GM12878 (cell line): ENCODE measurements around the gene CAV1. TPM values are rescaled to one million over a fixed set of nuclear protein-coding genes. Genes with fewer than 3 reads are reported as not detected.
A peak's percentile ranks its signal among the peaks of the same experiment; 100 is the strongest.

Experiments
- ATF2 ChIP-seq: IDR thresholded peaks from 2 replicates; pipeline ENCODE4 v1.6.1; 2012; ENCODE audit warnings: low read length, inconsistent platforms
- ATF7 ChIP-seq: fragments of 450-650 bp; IDR thresholded peaks from 2 replicates; pipeline ENCODE4 v1.6.1; 2016; ENCODE audit warnings: low read depth, mild to moderate bottlenecking
- BCLAF1 ChIP-seq: fragments of 450-650 bp; IDR thresholded peaks from 2 replicates; pipeline ENCODE4 v1.6.1; 2017; ENCODE audit warnings: antibody characterized with exemption, mild to moderate bottlenecking, moderate library complexity
- E4F1 ChIP-seq: fragments of 450-650 bp; IDR thresholded peaks from 2 replicates; pipeline ENCODE4 v1.6.1; 2018; ENCODE audit warnings: borderline replicate concordance, mild to moderate bottlenecking; ENCODE audit not compliant: partially characterized antibody
- EED ChIP-seq: sonication (generic); IDR thresholded peaks from 2 replicates; pipeline ENCODE4 v1.6.1; 2016; ENCODE audit warnings: antibody characterized with exemption, low read depth
- ESRRA ChIP-seq: IDR thresholded peaks from 2 replicates; pipeline ENCODE4 v1.6.1; 2012; ENCODE audit warnings: mild to moderate bottlenecking, low read length, improper control_type of control experiment
- FOS ChIP-seq: IDR thresholded peaks from 3 replicates; pipeline ENCODE4 v1.6.1; 2011; ENCODE audit warnings: borderline replicate concordance; ENCODE audit not compliant: insufficient read length; ENCODE audit errors: extremely low read depth
- FOXK2 ChIP-seq: fragments of 450-650 bp; IDR thresholded peaks from 2 replicates; pipeline ENCODE4 v1.6.1; 2017; ENCODE audit warnings: mild to moderate bottlenecking, moderate library complexity
- GATAD2B ChIP-seq: fragments of 450-650 bp; conservative IDR thresholded peaks from 2 replicates; pipeline ENCODE4 v1.6.1; 2017; ENCODE audit warnings: low read depth, mild to moderate bottlenecking, moderate library complexity
- HSF1 ChIP-seq: fragments of 150-350 bp; IDR thresholded peaks from 2 replicates; pipeline ENCODE4 v1.6.1; 2014; ENCODE audit warnings: mild to moderate bottlenecking, low read depth, low read length
- IKZF2 ChIP-seq, 2 experiments: fragments of 450-650 bp; IDR thresholded peaks; 2 replicates each; pipeline ENCODE4 v1.6.1; 2017; ENCODE audit warnings: mild to moderate bottlenecking in 2 of 2, moderate library complexity in 2 of 2
- KDM1A ChIP-seq: fragments of 200-600 bp; sonication (generic); IDR thresholded peaks from 2 replicates; pipeline ENCODE4 v1.6.1; 2016; ENCODE audit warnings: borderline replicate concordance
- MEF2A ChIP-seq: IDR thresholded peaks from 2 replicates; pipeline ENCODE4 v1.6.1; 2011; ENCODE audit warnings: low read depth, mild to moderate bottlenecking, low read length, moderate library complexity; ENCODE audit not compliant: insufficient read depth
- PAX5 ChIP-seq: IDR thresholded peaks from 2 replicates; pipeline ENCODE4 v1.6.1; 2011; ENCODE audit warnings: low read depth, low read length, borderline replicate concordance
- POLR2AphosphoS2 ChIP-seq: IDR thresholded peaks from 2 replicates; pipeline ENCODE4 v1.6.1; 2011; ENCODE audit warnings: low read depth, mild to moderate bottlenecking, low read length, improper control_type of control experiment, moderate library complexity
- RELA ChIP-seq: fragments of 450-650 bp; IDR thresholded peaks from 2 replicates; pipeline ENCODE4 v1.8.0; 2014; ENCODE audit warnings: borderline replicate concordance; ENCODE audit not compliant: partially characterized antibody
- SIN3A ChIP-seq: IDR thresholded peaks from 2 replicates; pipeline ENCODE4 v1.6.1; 2012; ENCODE audit warnings: low read depth, low read length, improper control_type of control experiment
- SREBF1 ChIP-seq: IDR thresholded peaks from 2 replicates; pipeline ENCODE4 v1.6.1; 2012; ENCODE audit warnings: mild to moderate bottlenecking, low read length
- USF1 ChIP-seq: IDR thresholded peaks from 2 replicates; pipeline ENCODE4 v1.6.1; 2011; ENCODE audit warnings: borderline replicate concordance, low read depth, mild to moderate bottlenecking, moderate library complexity, mixed read lengths, low read length; ENCODE audit not compliant: insufficient read depth; ENCODE audit errors: extremely low read length
- ZBED1 ChIP-seq: IDR thresholded peaks from 2 replicates; pipeline ENCODE4 v1.6.1; 2016; ENCODE audit warnings: borderline replicate concordance
- ZNF384 ChIP-seq: IDR thresholded peaks from 2 replicates; pipeline ENCODE4 v1.6.1; 2012; ENCODE audit warnings: low read depth, mild to moderate bottlenecking, low read length, improper control_type of control experiment, borderline replicate concordance
- polyA plus RNA-seq, 11 experiments: library from polyadenylated mRNA; depleted of rRNA in 4 of 11; unstranded in 6 of 11; stranded (reverse) in 5 of 11; fragments of >200 nt; fragmentation: Nextera tagmentation in 4 of 11; fragmentation: Illumina TruSeq in 1 of 11; extraction: Ambion mirVana in 4 of 11; extraction: Trizol in 1 of 11; gene quantifications; 1 replicate in 1 of 11; 2 replicates in 10 of 11; pipeline versions ENCODE4 v1.2.1 to v1.2.3, GENCODE V29; 2011 to 2016; ENCODE audit warnings: inconsistent platforms in 2 of 11, missing spikeins in 2 of 11, low read depth in 1 of 11
- total RNA-seq, 4 experiments: library from RNA; depleted of rRNA in 3 of 4; stranded (reverse); fragments of >200 nt in 3 of 4; fragmentation: Illumina TruSeq in 1 of 4; extraction: Trizol in 1 of 4; gene quantifications; 2 replicates each; pipeline versions ENCODE4 v1.2.1 to v1.2.3, GENCODE V29; 2013 to 2021

The CAV1 gene
- total and polyA plus RNA-seq, 10 of the 15 experiments (the other 5 are each of a cell fraction or from before 2014, with no cell fraction given) = 0.45 to 26.5 (median 2.0) TPM

- TF ChIP-seq BCLAF1 (no peak), GATAD2B (no peak), MEF2A (0 out of 2 replicates have a peak, but pooled peaks have one; percentile 46), RELA (no peak), E4F1 (no peak), SREBF1 (no peak), ESRRA (no peak), KDM1A (no peak), IKZF2 (IDR thresholded peaks at IDR 0.05) (peak; percentile 75 to 77; a peak in 3 of 4 replicates), ATF7 (peak; percentile 75), ZNF384 (no peak), PAX5 (no peak), ATF2 (peak; percentile 81), POLR2AphosphoS2 (no peak), FOXK2 (no peak), SIN3A (no peak), ZBED1 (peak; percentile 23; the same call in 1 of the 2 replicates), EED (peak; percentile 19; the same call in 1 of the 2 replicates), FOS (no peak), USF1 (no peak), HSF1 (no peak)
- TF ChIP-seq, all 136 proteins: peak for 36
Observed at GRCh38 chr7:116577320-116577871, 52.6 kb downstream of the CAV1 start (continued).
